B cell (primary cell): Measurements from ENCODE around the gene DAG1.

Experiments
- EZH2 ChIP-seq: IDR thresholded peaks from 2 replicates; pipeline ENCODE4 v1.6.1; 2012; ENCODE audit warnings: borderline replicate concordance, low read depth, mild to moderate bottlenecking, moderate library complexity, low read length; ENCODE audit not compliant: insufficient read depth, poor library complexity, severe bottlenecking
- TF ChIP-seq, protein P1 (sequence below): fragments of 200-600 bp; IDR thresholded peaks from one replicate; pipeline ENCODE4 v1.8.0; 2022; ENCODE audit warnings: antibody characterized with exemption, mild to moderate bottlenecking

GRCh38 chr3:49500205-49500731 lies 30.2 kb downstream of the DAG1 start:
- TF ChIP-seq, protein P1, sequence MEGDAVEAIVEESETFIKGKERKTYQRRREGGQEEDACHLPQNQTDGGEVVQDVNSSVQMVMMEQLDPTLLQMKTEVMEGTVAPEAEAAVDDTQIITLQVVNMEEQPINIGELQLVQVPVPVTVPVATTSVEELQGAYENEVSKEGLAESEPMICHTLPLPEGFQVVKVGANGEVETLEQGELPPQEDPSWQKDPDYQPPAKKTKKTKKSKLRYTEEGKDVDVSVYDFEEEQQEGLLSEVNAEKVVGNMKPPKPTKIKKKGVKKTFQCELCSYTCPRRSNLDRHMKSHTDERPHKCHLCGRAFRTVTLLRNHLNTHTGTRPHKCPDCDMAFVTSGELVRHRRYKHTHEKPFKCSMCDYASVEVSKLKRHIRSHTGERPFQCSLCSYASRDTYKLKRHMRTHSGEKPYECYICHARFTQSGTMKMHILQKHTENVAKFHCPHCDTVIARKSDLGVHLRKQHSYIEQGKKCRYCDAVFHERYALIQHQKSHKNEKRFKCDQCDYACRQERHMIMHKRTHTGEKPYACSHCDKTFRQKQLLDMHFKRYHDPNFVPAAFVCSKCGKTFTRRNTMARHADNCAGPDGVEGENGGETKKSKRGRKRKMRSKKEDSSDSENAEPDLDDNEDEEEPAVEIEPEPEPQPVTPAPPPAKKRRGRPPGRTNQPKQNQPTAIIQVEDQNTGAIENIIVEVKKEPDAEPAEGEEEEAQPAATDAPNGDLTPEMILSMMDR = no peak
- TF ChIP-seq EZH2 = no peak
